Measurements from ENCODE around the gene PKDCC.
A peak's percentile ranks its signal among the peaks of the same experiment; 100 is the strongest.

The PKDCC gene

GRCh38 chr2:42047488-42048298 is at the start of gene PKDCC:
Gene PKDCC, plus strand, starts transcription at chr2:42048021. Its CDS starts 179 bp downstream, at chr2:42048200.
- DNase-seq = peak; percentile 80

DNA sequence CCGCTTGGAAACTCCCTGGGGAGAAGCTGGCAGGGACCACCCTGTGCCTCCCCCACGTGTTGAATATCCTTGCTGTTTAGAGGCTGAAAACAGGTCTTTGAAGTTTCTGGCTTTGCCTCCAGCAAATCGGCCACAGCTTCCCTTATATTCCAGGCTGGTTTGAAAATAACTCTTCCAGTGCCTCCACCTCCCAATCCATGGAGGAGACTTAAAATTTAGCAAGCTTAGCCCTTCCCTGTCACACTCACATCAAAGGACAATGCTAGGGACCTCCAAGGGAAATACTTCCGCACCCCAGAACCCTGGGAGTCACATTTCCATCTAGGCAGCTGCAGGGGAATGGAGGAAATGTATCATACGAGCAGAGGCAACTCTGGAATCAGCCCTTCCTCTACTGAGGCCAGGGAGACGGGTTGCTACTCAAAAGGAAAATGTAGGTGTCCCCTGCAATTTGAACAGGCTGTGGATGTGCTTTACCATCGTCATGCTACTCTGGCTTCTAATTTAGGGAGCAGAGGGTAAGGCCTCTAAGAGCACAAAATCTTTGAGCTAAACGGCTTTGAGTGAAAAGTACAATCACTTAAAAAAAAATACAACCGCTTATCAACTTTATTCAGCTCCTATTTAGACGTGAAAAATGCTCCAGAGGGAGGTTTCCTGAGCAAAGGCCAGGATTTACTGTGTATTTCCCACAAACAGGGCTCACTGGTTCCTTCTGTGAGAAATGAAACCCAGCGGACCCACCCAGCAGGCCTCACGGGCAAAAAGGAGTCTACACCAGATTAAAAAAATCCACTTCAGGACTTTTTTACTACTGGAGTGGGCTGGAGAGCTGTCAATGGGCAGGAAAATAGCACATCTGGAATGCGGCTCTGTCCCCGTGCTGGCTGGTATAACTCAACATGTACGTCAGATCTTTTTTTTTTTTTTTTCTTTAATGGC is 49.4 kb upstream of the PKDCC start:
- DNase-seq = no peak

GRCh38 chr2:41999128-41999480 is 48.7 kb upstream of the PKDCC start:
- no peak for DNase-seq

DNA sequence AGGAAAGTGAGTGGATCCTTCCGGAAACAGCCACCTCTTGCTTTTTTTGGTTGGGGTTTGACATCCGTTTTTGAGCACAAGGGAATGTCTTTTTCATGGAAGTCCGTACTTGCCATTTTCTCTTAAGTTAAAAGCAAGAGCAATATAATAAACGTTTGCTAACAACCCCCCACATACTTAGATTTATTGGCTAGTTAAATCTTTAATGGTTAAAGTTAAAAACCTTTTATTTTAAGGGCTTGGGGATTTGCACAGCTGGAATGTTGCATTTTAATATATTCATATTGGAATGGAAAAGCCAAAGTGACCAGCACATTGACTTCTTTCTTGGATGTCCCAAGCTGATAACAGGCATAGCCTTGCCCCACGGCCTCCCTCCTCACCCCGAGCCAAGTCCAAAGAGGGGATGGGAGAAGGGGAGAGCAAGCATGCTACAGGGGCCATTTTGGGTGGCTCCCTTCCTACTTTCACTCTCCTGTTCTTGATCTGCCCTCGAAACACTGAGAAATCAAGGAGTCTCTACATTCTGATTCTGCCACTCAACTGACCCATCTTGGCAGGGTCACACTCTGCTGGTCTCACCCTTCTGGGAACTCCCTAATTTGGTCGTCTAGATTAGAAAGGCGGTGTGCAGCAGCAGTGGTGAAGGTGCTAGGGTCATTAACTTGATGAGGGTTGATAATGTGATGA is 48.1 kb upstream of the PKDCC start:
- DNase-seq = no peak

GRCh38 chr2:42001711-42002201 is 46.1 kb upstream of the PKDCC start:
- DNase-seq = no peak

DNA sequence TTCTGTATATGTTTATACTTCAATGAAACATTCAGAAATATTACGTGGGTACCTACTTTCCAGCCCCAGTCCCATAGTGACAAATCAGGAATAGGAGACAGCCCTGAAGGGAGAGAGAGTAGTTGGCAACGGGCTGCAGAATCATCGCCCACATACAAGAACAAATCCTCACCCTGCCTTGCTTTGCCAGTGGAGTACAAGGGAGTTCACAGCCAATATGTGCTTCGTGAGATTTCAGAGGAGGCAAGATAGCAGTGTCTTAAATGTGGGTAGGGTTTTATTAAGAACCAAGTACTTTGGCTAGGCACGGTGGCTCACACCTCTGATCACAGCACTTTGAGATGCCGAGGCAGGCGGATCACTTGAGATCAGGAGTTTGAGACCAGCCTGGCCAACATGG is 40.3 kb upstream of the PKDCC start:
- no peak for DNase-seq

DNA sequence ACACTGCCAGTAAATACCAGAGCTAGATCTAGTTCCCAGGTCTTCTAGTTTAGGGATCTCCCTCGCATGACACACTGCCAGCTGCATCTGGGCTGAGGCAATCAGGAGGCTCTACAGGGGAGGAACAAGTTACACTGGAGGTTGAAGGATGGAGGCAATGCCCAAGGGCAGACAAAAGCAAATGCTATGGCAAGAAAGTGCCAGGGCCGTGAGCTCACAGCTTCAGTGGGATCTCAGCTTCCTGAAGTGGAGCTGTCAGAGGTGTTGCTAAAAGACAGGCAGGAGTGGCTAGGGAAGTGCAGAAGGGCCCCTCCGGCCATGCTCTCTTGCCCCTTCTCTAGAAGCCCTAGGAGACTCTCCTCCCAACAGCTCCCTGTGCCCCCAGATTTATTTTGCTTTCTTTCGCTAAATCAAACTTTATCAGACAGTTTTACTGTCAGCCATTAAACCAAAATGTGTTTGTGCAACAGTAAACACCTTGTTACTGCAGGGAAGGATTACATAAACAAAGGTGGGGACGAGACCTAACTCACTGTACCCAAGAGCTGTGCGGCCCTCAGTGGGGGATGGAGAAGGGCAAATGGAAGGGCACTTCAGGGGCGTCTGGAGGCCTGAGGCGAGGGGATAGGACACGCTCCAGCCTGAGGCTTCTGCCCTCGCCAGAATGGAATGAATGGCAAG is 39.4 kb upstream of the PKDCC start:
- no peak for DNase-seq

- no peak for DNase-seq
Observed at GRCh38 chr2:42009657-42010580, 37.9 kb upstream of the PKDCC start.

DNA sequence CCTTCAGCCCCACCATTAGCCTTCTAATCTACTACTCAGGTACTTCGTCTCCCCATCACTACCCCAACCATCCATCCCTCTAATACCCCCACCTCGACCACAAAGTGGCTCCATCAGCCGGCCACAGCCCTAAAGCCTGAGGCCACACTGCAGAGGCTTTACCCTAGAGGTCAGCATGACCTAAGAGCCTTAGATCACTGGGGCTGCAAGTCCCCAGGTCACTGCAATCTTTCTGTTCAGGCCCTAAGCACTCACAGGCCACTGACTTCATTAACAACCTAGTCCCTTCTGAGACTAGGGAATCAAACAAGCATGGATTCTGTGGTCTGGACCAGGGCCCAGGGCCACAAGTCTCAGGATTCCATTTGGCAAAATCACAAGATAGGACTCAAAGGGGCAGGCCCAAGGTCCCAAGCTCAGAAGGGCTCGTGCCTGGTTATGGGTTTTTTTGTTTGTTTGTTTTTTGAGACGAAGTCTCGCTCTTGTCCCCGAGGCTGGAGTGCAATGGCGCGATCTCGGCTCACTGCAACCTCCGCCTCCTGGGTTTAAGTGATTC is 37.0 kb upstream of the PKDCC start:
- DNase-seq = no peak

DNA sequence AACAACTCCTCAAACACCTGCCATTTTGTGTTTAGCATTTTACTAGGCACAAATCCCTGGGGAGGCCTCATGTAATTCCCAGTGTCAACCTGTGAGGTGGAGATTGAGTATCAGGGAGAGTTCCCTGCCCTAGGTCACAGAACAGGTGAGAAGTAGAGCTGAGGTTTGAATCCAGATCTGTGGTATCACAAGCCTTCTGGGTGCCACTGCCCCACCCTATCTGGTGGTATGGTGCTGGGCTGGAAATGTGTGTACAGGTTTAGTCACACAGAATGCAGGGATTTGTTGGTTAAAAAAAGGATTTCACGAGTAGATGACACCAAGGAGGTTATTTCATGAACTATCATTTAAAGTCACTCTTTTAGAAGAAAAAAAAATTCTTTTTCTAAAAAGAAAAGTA is 35.7 kb upstream of the PKDCC start:
- no peak for DNase-seq

DNA sequence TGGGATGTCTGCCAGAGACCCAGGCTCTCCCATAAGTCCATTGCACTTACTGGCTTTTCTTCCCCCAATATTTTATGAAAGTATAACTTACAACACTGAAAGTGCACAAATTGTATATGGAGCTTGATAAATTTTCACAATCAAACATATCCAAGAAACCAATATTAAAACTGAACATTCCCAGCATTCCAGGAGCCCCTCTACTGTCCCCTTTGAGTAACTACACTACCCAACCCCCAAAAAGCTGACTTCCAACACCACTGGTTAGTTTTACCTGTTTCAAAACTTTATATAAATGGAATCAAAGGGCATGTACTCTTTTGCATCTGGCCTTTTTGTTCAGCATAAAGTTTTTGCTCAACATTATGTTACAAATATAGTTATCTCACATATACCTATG is 35.2 kb upstream of the PKDCC start:
- DNase-seq = no peak

DNA sequence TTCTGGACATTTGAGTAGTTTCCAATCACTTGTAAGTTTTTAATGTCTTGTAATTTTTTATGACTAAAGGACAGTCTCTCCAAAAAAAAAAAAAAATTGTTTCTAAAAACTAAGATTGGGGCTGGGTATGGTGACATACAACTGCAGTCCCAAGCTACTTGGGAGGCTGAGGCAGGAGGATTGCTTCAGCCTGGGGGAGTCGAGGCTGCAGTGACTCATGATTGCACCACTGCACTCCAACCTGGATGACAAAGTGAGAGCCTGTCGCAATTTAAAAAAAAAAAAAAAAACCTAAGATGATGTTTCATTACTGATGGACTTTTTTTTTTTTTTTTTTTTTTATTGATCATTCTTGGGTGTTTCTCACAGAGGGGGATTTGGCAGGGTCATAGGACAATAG is 34.4 kb upstream of the PKDCC start:
- no peak for DNase-seq

DNA sequence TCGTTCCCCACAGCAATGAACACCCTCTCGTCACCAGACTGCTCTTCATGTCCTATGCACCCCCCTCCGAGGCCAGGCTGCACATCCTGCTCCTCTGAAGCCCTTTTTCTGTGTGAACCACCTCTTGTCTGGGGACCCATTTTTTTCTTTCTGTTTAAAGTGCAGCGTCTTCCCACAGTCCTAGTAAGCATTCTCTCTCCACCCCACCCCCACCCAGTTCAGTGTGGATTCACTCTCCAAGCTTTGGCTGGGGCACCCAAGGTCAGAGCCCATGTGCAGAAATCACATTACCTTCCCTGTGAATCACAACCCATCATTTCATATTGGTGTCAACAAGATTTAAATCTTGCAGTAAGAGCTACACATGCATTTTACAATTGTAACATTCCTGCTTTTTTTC is 26.4 kb upstream of the PKDCC start:
- DNase-seq = no peak

GRCh38 chr2:42025151-42025582 is 22.7 kb upstream of the PKDCC start:
- DNase-seq = peak; percentile 9

DNA sequence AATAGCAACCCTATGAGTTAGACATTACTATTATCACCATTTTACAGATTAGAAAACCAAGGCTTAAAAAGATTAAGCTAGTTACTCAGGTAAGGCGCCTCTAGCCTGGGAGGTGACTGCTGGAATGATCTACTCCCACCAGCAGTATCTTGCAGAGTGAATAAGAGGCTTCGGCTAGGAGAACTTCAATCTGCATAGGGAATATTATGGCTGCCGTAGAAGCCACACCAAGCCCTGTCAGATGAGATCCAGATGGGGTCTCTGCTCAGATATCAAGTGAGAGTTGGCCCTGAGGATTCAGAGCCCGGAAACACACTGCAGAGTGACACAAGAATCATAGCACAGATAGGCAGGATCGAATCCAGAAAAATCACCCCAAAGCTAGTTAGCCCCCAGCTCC is 21.5 kb upstream of the PKDCC start:
- DNase-seq = no peak

DNA sequence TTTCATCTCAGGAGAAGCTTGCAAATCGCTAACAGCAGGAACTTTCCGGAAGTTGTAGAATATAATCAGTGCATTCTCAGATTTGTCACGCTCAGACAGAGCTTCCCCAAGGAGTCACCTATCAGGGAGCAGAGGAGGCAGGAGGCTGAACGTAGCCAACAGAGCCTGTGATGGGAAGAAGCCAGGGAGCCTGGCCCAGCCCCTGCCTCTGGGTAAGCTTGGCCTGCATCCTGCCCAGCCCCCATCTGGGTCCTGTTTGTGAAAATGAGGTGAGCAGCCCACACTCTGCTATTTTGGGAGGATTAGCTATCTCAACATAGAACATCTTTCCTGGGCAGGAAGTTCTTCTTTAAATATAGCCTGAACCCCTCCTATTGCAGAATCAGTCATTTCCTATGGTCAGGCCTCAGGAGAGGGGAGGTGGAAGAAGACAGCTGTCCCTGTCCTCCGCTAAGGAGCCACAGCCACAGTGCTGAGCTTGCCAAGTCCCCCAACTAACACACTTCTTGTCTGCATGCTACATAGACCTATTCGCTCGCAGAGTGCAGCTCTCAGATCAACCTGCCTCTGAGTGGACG is 19.2 kb upstream of the PKDCC start:
- DNase-seq = no peak

- DNase-seq = no peak
Observed at GRCh38 chr2:42029171-42029570, 18.6 kb upstream of the PKDCC start.

DNA sequence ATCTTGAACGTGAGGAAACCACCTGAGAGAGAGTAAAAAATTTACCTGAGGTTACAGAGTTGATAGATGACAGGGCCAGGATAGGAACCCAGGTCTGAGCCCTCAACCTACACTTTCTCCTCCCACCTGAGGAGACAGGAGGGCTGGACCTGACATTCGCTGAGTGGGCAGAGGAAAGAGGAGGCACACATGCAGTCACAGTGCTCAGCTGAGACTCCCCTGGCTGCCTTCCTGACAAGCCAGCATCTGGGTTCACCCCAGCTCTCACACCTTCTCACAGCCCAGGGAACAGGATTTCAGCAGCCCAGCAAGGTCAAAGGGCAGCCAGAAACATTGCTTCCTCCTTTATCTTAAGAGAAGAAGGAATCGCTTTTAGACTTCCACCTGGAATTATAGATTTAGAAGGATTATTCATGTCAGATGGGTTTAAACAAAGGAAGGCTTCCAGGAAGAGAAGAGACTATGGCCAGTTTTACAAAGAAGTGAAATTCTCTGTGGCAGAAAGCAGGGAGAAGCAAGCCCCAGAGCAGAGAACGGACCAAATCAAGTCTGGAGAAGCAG is 18.1 kb upstream of the PKDCC start:
- no peak for DNase-seq

- no peak for DNase-seq
Observed at GRCh38 chr2:42030200-42030759, 17.5 kb upstream of the PKDCC start.

- DNase-seq = no peak
Observed at GRCh38 chr2:42030829-42031228, 17.0 kb upstream of the PKDCC start.

All from DMS53 (cell line).